GM19395 (cell line): ENCODE results near the gene FLAD1.

ENCODE experiments used
- ATAC-seq: cut with Tn5 transposase; IDR thresholded peaks from one replicate; pipeline ENCODE4 v1.9.1; 2021; ENCODE audit warnings: mild to moderate bottlenecking, moderate library complexity; ENCODE audit not compliant: unreplicated experiment

FLAD1 gene

GRCh38 chr1:155014709-155015508 is 31.8 kb downstream of the FLAD1 start:
- ATAC-seq = no peak

- ATAC-seq = no peak
Measured at GRCh38 chr1:155015527-155016230, 32.5 kb downstream of the FLAD1 start.

GRCh38 chr1:155016231-155016831 is 33.2 kb downstream of the FLAD1 start:
- no peak for ATAC-seq

- ATAC-seq = peak; percentile 76
Measured at GRCh38 chr1:155017041-155017945, 34.1 kb downstream of the FLAD1 start.

GRCh38 chr1:155017946-155018316 is 34.8 kb downstream of the FLAD1 start:
- peak; percentile 18 for ATAC-seq

GRCh38 chr1:155018617-155019348 is 35.6 kb downstream of the FLAD1 start:
- ATAC-seq = no peak

- ATAC-seq = no peak
Measured at GRCh38 chr1:155019377-155020245, 36.5 kb downstream of the FLAD1 start.

GRCh38 chr1:155022136-155022926 is 39.2 kb downstream of the FLAD1 start:
- no peak for ATAC-seq

- no peak for ATAC-seq
Measured at GRCh38 chr1:155022927-155023236, 39.7 kb downstream of the FLAD1 start.

- no peak for ATAC-seq
Measured at GRCh38 chr1:155023627-155024026, 40.5 kb downstream of the FLAD1 start.

GRCh38 chr1:155024315-155024714 is 41.2 kb downstream of the FLAD1 start:
- no peak for ATAC-seq

- ATAC-seq = no peak
Measured at GRCh38 chr1:155026154-155026553, 43.0 kb downstream of the FLAD1 start.

- ATAC-seq = no peak
Measured at GRCh38 chr1:155026588-155026987, 43.4 kb downstream of the FLAD1 start.

GRCh38 chr1:155029513-155030242 is 46.5 kb downstream of the FLAD1 start:
- ATAC-seq = no peak

- ATAC-seq = no peak
Measured at GRCh38 chr1:155030243-155030795, 47.2 kb downstream of the FLAD1 start.

GRCh38 chr1:155030899-155031298 is 47.8 kb downstream of the FLAD1 start:
- no peak for ATAC-seq

- ATAC-seq = no peak
Measured at GRCh38 chr1:155032886-155033285, 49.7 kb downstream of the FLAD1 start.

GRCh38 chr1:155033524-155033923 is 50.4 kb downstream of the FLAD1 start, which contains the start of the genes DCST1 and DCST2:
TSS of gene DCST1 (plus strand) at chr1:155033824. CDS start at chr1:155034037, 213 bp downstream.
TSS of gene DCST2 (minus strand) at chr1:155033781. CDS start at chr1:155033701, 80 bp downstream.
- ATAC-seq = no peak
